Fibroblast of lung (primary cell): ENCODE data around the gene SIGLEC11.

ENCODE experiments used
- EZH2 ChIP-seq: IDR thresholded peaks from 2 replicates; pipeline ENCODE4 v1.5.1; 2012; ENCODE audit warnings: low read length, control low read depth, mild to moderate bottlenecking; ENCODE audit errors: missing control alignments
- TF ChIP-seq, protein P1 (sequence below), 2 donors: IDR thresholded peaks in 1 of 2; conservative IDR thresholded peaks in 1 of 2; 1 replicate in 1 of 2; 2 replicates in 1 of 2; pipeline ENCODE4 v1.5.1; 2011 to 2012; ENCODE audit warnings: low read length in 2 of 2, control low read depth in 1 of 2, inconsistent platforms in 1 of 2, low read depth in 1 of 2, mild to moderate bottlenecking in 1 of 2

DNA sequence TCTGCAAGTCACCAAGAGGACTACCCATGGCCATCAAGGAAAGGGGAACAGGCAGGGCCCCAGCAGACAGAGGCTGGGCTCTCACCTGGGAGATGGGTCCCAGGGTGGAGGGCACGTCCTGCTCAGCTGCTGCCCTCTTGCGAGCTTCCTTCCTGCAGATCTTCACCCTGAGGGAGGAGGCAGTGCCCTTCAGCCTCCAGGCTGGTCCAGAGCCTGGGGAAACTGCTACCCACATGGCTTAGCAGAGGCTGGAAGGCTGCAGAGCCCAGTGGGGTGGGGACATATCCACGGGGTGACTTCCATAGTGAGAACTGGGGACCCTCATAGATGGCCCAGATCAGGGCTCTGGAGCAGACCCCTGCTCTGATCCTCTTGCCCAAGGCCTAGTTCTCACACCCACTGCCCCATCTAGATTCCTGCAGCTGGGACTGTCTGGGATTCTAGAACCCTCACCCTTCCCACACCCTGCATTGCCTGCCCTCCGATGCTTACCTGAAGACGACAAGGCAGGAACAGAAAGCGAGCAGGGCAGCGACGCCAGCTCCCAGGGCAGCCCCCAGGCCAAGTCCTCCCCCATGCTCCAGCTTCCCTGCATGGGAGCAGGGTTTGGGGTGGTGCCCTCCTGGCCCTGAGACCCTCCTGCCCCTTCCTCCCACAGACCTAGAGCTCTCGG, 9.0 kb downstream of the SIGLEC11 start:
- TF ChIP-seq, protein P1, sequence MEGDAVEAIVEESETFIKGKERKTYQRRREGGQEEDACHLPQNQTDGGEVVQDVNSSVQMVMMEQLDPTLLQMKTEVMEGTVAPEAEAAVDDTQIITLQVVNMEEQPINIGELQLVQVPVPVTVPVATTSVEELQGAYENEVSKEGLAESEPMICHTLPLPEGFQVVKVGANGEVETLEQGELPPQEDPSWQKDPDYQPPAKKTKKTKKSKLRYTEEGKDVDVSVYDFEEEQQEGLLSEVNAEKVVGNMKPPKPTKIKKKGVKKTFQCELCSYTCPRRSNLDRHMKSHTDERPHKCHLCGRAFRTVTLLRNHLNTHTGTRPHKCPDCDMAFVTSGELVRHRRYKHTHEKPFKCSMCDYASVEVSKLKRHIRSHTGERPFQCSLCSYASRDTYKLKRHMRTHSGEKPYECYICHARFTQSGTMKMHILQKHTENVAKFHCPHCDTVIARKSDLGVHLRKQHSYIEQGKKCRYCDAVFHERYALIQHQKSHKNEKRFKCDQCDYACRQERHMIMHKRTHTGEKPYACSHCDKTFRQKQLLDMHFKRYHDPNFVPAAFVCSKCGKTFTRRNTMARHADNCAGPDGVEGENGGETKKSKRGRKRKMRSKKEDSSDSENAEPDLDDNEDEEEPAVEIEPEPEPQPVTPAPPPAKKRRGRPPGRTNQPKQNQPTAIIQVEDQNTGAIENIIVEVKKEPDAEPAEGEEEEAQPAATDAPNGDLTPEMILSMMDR (conservative IDR thresholded peaks at IDR 0.05 in 1 of 2, IDR thresholded peaks at IDR 0.05 in 1 of 2; ENCODE audit: low read depth in 1 of 2, low read length in 2 of 2), result no peak
- TF ChIP-seq EZH2, result no peak
